HEK293 (cell line): ENCODE measurements around the gene STRC.
"Not testable (repeated sequence)": the region's sequence is repeated elsewhere in the genome, so short reads cannot be mapped to it uniquely, and the experiment has no call there.

Source experiments
- SCRT2 ChIP-seq: fragments of 450-650 bp; formaldehyde crosslinking; IDR thresholded peaks from 2 replicates; pipeline ENCODE4 v1.5.1; 2016; ENCODE audit warnings: missing biosample characterization, missing genetic modification characterization
- TSHZ1 ChIP-seq: fragments of 450-650 bp; formaldehyde crosslinking; IDR thresholded peaks from 2 replicates; pipeline ENCODE4 v1.5.1; 2016; ENCODE audit warnings: missing biosample characterization, missing genetic modification characterization, borderline replicate concordance
- ZFP41 ChIP-seq: fragments of 450-650 bp; formaldehyde crosslinking; IDR thresholded peaks from 2 replicates; pipeline ENCODE4 v1.5.1; 2016; ENCODE audit warnings: missing biosample characterization, missing genetic modification characterization, borderline replicate concordance
- ZNF169 ChIP-seq: fragments of 450-650 bp; formaldehyde crosslinking; IDR thresholded peaks from 2 replicates; pipeline ENCODE4 v1.5.1; 2016; ENCODE audit warnings: missing biosample characterization, missing genetic modification characterization
- ZNF670 ChIP-seq: fragments of 450-650 bp; formaldehyde crosslinking; IDR thresholded peaks from 2 replicates; pipeline ENCODE4 v1.5.1; 2016; ENCODE audit warnings: missing biosample characterization, missing genetic modification characterization, low read depth
- TF ChIP-seq, protein P1 (sequence below): fragments of 450-650 bp; formaldehyde crosslinking; IDR thresholded peaks from 2 replicates; pipeline ENCODE4 v1.5.1; 2016; ENCODE audit warnings: missing biosample characterization, missing genetic modification characterization
- TF ChIP-seq, protein P2 (sequence below): fragments of 450-650 bp; formaldehyde crosslinking; IDR thresholded peaks from 2 replicates; pipeline ENCODE4 v1.5.1; 2016; ENCODE audit warnings: missing biosample characterization, missing genetic modification characterization

DNA sequence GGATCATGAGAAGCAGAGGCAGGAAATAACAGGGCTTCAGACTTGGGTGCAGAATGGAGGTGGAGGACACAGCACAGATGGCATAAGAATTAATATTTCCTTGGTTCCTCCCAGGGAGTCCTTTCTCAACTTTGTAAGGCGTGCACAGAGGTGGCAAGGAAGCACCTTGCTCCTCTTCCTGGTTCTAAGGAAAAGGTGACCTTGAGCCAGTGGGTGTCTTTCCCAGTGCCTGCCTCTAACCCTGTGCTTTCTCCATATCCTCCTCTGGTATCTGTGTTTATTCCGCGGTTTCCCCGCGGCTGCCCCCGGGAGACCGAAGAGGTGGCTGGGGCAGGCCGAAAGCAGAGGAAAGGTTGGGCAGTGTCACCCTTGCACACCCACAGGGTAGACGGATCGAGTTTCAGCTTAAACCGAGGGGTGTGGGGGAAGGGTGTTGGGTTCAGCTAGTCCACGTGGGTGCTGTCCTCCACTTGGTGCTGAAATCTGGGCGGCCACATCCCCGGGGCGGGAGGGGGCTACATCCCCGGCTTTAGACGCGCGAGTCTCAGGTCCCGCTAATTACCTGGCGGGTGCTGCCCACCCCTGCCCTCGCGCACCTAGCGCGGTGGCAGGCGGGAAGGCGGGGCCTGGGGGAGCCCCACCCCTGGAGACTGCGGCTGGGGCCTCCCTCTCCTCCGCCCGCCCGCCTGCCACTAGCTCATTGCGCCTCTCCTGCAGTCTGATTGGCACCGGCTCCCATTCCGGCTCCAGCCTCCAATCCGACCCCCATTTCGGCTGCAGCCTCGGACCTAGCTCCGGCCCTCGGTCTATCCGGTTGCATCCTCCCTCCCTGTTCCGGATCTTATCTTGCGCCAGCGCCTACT lies 25.0 kb downstream of the STRC start, which contains the start of gene CKMT1B:
- not testable (repeated sequence) for TF ChIP-seq ZFP41 (tag by site-specific recombination); ZNF169 (tag by site-specific recombination); SCRT2; TSHZ1; ZNF670
- TF ChIP-seq, protein P1, sequence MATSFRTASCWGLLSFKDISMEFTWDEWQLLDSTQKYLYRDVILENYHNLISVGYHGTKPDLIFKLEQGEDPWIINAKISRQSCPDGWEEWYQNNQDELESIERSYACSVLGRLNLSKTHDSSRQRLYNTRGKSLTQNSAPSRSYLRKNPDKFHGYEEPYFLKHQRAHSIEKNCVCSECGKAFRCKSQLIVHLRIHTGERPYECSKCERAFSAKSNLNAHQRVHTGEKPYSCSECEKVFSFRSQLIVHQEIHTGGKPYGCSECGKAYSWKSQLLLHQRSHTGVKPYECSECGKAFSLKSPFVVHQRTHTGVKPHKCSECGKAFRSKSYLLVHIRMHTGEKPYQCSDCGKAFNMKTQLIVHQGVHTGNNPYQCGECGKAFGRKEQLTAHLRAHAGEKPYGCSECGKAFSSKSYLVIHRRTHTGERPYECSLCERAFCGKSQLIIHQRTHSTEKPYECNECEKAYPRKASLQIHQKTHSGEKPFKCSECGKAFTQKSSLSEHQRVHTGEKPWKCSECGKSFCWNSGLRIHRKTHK (tag by site-specific recombination): not testable (repeated sequence)
- TF ChIP-seq, protein P2, sequence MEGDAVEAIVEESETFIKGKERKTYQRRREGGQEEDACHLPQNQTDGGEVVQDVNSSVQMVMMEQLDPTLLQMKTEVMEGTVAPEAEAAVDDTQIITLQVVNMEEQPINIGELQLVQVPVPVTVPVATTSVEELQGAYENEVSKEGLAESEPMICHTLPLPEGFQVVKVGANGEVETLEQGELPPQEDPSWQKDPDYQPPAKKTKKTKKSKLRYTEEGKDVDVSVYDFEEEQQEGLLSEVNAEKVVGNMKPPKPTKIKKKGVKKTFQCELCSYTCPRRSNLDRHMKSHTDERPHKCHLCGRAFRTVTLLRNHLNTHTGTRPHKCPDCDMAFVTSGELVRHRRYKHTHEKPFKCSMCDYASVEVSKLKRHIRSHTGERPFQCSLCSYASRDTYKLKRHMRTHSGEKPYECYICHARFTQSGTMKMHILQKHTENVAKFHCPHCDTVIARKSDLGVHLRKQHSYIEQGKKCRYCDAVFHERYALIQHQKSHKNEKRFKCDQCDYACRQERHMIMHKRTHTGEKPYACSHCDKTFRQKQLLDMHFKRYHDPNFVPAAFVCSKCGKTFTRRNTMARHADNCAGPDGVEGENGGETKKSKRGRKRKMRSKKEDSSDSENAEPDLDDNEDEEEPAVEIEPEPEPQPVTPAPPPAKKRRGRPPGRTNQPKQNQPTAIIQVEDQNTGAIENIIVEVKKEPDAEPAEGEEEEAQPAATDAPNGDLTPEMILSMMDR (tag by site-specific recombination): not testable (repeated sequence)
